Muscle layer of duodenum (tissue), 2 donors: ENCODE measurements around the gene PLEKHH1.

ENCODE experiments used
- H3K27ac ChIP-seq: one replicate; pipeline ENCODE4 v1.7.0; 2013; ENCODE audit warnings: mild to moderate bottlenecking, low read length
- H3K27me3 ChIP-seq: one replicate; pipeline ENCODE4 v1.7.0; 2013; ENCODE audit warnings: low read depth, mild to moderate bottlenecking, control low read depth, low read length
- H3K36me3 ChIP-seq, 2 donors: one replicate each; pipeline ENCODE4 v1.7.0; 2013; ENCODE audit warnings: low read length in 2 of 2, control low read depth in 1 of 2, mild to moderate bottlenecking in 1 of 2; ENCODE audit not compliant: insufficient read depth in 2 of 2, control insufficient read depth in 1 of 2
- H3K4me1 ChIP-seq, 2 donors: one replicate each; pipeline ENCODE4 v1.7.0; 2013; ENCODE audit warnings: low read length in 2 of 2, mild to moderate bottlenecking in 2 of 2, control low read depth in 1 of 2, moderate library complexity in 1 of 2; ENCODE audit not compliant: insufficient read depth in 2 of 2, control insufficient read depth in 1 of 2
- H3K4me3 ChIP-seq, 2 donors: one replicate each; pipeline ENCODE4 v1.7.0; 2013; ENCODE audit warnings: low read length in 2 of 2, low read depth in 1 of 2, mild to moderate bottlenecking in 1 of 2
- H3K9me3 ChIP-seq, 2 donors: one replicate each; pipeline ENCODE4 v1.7.0; 2013; ENCODE audit warnings: low read length in 2 of 2, control low read depth in 1 of 2, mild to moderate bottlenecking in 1 of 2; ENCODE audit not compliant: control insufficient read depth in 1 of 2
- donor health status: healthy.

Gene PLEKHH1

GRCh38 chr14:67493092-67493717 lies 39.9 kb upstream of the PLEKHH1 start:
- no peaks in the 10 kb centered on the region for H3K36me3 ChIP-seq
- no peaks in the 10 kb centered on the region for H3K4me1 ChIP-seq
- H3K27ac ChIP-seq = no peak overlapping the region
- peaks cover 0 to 10% of the 10 kb centered on the region in 2 donors for H3K9me3 ChIP-seq
- no peak overlapping the region for H3K4me3 ChIP-seq
- no peaks in the 10 kb centered on the region for H3K27me3 ChIP-seq

- Histone ChIP-seq H3K9me3 (peaks cover 0 to 10% of the 10 kb centered on the region in 2 donors), H3K27me3 (no peaks in the 10 kb centered on the region), H3K27ac (no peak overlapping the region), H3K36me3 (no peaks in the 10 kb centered on the region), H3K4me1 (no peaks in the 10 kb centered on the region), H3K4me3 (no peak overlapping the region)
Observed at GRCh38 chr14:67495827-67496226, 37.3 kb upstream of the PLEKHH1 start.

GRCh38 chr14:67497216-67497615 lies 35.9 kb upstream of the PLEKHH1 start:
- Histone ChIP-seq H3K36me3 (no peaks in the 10 kb centered on the region), H3K9me3 (peaks cover 0 to 10% of the 10 kb centered on the region in 2 donors), H3K27ac (no peak overlapping the region), H3K4me3 (no peak overlapping the region), H3K4me1 (no peaks in the 10 kb centered on the region), H3K27me3 (no peaks in the 10 kb centered on the region)

- H3K36me3 ChIP-seq = no peaks in the 10 kb centered on the region
- no peaks in the 10 kb centered on the region for H3K4me1 ChIP-seq
- H3K27me3 ChIP-seq = no peaks in the 10 kb centered on the region
- no peak overlapping the region for H3K27ac ChIP-seq
- peaks cover 0 to 10% of the 10 kb centered on the region in 2 donors for H3K9me3 ChIP-seq
- H3K4me3 ChIP-seq = no peak overlapping the region
Observed at GRCh38 chr14:67497716-67498115, 35.4 kb upstream of the PLEKHH1 start.

GRCh38 chr14:67500981-67501380 lies 32.1 kb upstream of the PLEKHH1 start:
- H3K27ac ChIP-seq = no peak overlapping the region
- no peaks in the 10 kb centered on the region for H3K4me1 ChIP-seq
- no peaks in the 10 kb centered on the region for H3K36me3 ChIP-seq
- no peaks in the 10 kb centered on the region for H3K27me3 ChIP-seq
- no peaks in the 10 kb centered on the region for H3K9me3 ChIP-seq
- H3K4me3 ChIP-seq = no peak overlapping the region

GRCh38 chr14:67501670-67502069 lies 31.4 kb upstream of the PLEKHH1 start:
- Histone ChIP-seq H3K4me1 (no peaks in the 10 kb centered on the region), H3K27ac (no peak overlapping the region), H3K4me3 (no peak overlapping the region), H3K36me3 (no peaks in the 10 kb centered on the region), H3K27me3 (no peaks in the 10 kb centered on the region), H3K9me3 (no peaks in the 10 kb centered on the region)

GRCh38 chr14:67502867-67503266 lies 30.2 kb upstream of the PLEKHH1 start:
- no peaks in the 10 kb centered on the region for H3K9me3 ChIP-seq
- H3K27ac ChIP-seq = no peak overlapping the region
- no peaks in the 10 kb centered on the region for H3K36me3 ChIP-seq
- H3K27me3 ChIP-seq = no peaks in the 10 kb centered on the region
- no peaks in the 10 kb centered on the region for H3K4me1 ChIP-seq
- no peak overlapping the region for H3K4me3 ChIP-seq

- H3K36me3 ChIP-seq = no peaks in the 10 kb centered on the region
- H3K9me3 ChIP-seq = no peaks in the 10 kb centered on the region
- H3K4me3 ChIP-seq = no peak overlapping the region
Observed at GRCh38 chr14:67503331-67503730, 29.8 kb upstream of the PLEKHH1 start.

GRCh38 chr14:67505254-67505653 lies 27.8 kb upstream of the PLEKHH1 start:
- H3K4me3 ChIP-seq = no peak overlapping the region
- H3K4me1 ChIP-seq = no peaks in the 10 kb centered on the region

More at GRCh38 chr14:67503331-67503730, 29.8 kb upstream of the PLEKHH1 start:
- H3K27me3 ChIP-seq = no peaks in the 10 kb centered on the region
- no peak overlapping the region for H3K27ac ChIP-seq
- H3K4me1 ChIP-seq = no peaks in the 10 kb centered on the region

GRCh38 chr14:67508956-67509355 lies 24.1 kb upstream of the PLEKHH1 start:
- Histone ChIP-seq H3K9me3 (no peaks in the 10 kb centered on the region), H3K27me3 (no peaks in the 10 kb centered on the region), H3K36me3 (no peaks in the 10 kb centered on the region), H3K4me3 (no peak overlapping the region), H3K4me1 (peaks cover 0 to 1% of the 10 kb centered on the region in 2 donors), H3K27ac (no peak overlapping the region)

More at GRCh38 chr14:67505254-67505653, 27.8 kb upstream of the PLEKHH1 start:
- H3K27me3 ChIP-seq = no peaks in the 10 kb centered on the region
- no peaks in the 10 kb centered on the region for H3K36me3 ChIP-seq
- no peak overlapping the region for H3K27ac ChIP-seq
- H3K9me3 ChIP-seq = no peaks in the 10 kb centered on the region

GRCh38 chr14:67510121-67510520 lies 23.0 kb upstream of the PLEKHH1 start:
- Histone ChIP-seq H3K36me3 (no peaks in the 10 kb centered on the region), H3K27ac (no peak overlapping the region)

GRCh38 chr14:67510836-67511235 lies 22.3 kb upstream of the PLEKHH1 start:
- Histone ChIP-seq H3K9me3 (no peaks in the 10 kb centered on the region), H3K27me3 (no peaks in the 10 kb centered on the region), H3K27ac (no peak overlapping the region), H3K4me1 (peaks cover 5 to 6% of the 10 kb centered on the region in 2 donors), H3K36me3 (no peaks in the 10 kb centered on the region), H3K4me3 (no peak overlapping the region)

More at GRCh38 chr14:67510121-67510520, 23.0 kb upstream of the PLEKHH1 start:
- no peak overlapping the region for H3K4me3 ChIP-seq
- H3K4me1 ChIP-seq = peaks cover 0 to 5% of the 10 kb centered on the region in 2 donors
- no peaks in the 10 kb centered on the region for H3K27me3 ChIP-seq
- H3K9me3 ChIP-seq = no peaks in the 10 kb centered on the region
